Fibroblast of upper back skin (primary cell): ENCODE results near the gene MRPS18A.
"Not testable (repeated sequence)": the region's sequence is repeated elsewhere in the genome, so short reads cannot be mapped to it uniquely, and the experiment has no call there.

ENCODE experiments used
- DNase-seq: peaks from one replicate; pipeline ENCODE4 v3.0.0-alpha.2; 2013

Gene MRPS18A

DNA sequence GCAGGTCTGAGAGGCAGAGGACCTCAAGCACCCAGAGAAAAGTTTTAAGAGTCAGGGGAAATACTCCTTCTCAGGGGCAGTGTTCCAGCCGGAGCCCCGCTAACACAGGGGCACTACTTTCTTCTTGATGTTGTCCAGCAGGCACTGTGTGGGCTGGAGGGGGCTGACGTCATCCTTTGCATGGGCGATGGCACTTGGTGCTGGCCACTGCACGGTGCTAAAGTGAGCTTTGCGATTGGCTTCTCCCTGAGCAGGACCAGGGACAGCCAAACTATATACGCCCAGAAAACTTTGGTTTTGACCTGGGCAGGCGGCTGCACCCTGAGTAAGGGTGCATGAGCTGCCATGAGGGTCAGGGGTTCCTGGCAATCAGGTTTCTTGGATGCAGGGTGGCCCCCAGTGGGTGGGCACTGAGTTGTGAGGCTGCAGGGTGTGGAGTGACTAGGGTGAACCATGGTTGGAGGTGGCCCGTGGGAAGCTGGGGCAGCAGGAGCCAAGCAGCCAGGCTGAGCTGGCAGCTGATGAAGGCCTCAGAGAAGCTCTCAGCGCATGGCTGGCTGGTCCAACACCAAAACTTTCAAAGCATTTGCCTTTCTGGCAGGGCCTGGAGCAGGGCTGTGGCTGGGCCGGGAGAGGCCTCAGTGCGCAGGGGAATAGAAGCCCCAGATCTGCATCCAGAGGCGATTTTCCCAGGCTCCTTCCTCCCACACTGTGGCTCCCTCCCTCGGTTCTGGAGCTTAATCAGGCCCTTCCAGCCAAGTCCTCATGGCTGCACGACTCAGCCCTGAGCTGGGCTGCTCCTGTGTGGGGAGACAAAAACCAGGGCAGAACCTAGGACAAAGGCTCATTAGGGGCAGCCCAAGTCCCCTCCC lies 18.3 kb downstream of the MRPS18A start:
- peak; percentile 24 for DNase-seq

- peak; percentile 62 for DNase-seq
Measured at GRCh38 chr6:43668151-43669028, 19.2 kb downstream of the MRPS18A start.

GRCh38 chr6:43667245-43668150 lies 20.1 kb downstream of the MRPS18A start:
- peak; percentile 66 for DNase-seq

GRCh38 chr6:43666196-43666920 lies 21.2 kb downstream of the MRPS18A start:
- DNase-seq: no peak

DNA sequence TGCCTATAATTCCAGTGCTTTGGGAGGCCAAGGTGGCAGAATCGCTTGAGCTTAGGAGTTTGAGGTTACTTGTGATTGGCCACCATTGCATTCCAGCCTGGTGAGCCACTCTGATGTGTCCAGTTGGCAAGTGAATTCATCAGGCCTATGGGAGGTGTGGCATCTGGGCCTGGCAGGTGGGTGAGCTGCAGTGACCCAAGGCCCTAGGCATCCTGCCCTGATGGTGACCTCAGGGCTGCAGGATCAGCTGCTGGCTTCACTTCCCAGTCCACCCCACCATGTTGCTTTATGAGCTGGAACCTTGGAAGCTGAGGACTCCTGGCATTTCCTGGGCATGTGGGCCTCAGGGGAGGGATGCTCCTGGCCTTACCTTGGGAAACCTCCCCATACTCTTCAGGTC lies 22.2 kb downstream of the MRPS18A start:
- no peak for DNase-seq

- not testable (repeated sequence) for DNase-seq
Measured at GRCh38 chr6:43662948-43663347, 24.6 kb downstream of the MRPS18A start.

- DNase-seq: no peak
Measured at GRCh38 chr6:43658161-43658560, 29.4 kb downstream of the MRPS18A start.

DNA sequence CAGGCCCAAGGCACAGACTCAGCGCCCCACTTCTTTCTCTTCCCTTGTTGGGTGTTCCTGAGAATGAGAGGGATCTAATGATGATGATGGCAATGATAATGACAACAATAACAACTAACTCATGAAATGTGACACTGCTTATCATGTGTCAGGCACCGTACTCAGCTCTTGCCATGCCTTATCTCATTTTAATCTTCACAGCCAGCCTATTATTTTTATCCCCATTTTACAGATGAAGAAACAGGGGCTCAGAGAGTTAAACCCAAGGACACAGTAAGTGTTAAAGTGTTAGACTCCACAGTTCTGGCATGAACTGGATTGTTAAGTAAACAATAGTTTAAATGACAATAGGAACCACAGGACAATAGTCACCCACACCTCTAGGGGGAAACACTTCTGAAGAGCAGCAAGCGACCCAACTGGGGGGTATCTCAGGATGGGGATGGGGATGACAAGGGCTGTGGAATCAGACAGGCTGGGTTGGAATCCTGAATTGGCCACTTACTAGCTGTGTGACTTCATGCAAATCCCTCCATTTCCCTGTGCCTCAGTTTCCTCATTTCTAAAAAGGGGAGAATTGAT lies 30.3 kb downstream of the MRPS18A start:
- DNase-seq: no peak

- DNase-seq: not testable (repeated sequence)
Measured at GRCh38 chr6:43652822-43653221, 34.8 kb downstream of the MRPS18A start.

DNA sequence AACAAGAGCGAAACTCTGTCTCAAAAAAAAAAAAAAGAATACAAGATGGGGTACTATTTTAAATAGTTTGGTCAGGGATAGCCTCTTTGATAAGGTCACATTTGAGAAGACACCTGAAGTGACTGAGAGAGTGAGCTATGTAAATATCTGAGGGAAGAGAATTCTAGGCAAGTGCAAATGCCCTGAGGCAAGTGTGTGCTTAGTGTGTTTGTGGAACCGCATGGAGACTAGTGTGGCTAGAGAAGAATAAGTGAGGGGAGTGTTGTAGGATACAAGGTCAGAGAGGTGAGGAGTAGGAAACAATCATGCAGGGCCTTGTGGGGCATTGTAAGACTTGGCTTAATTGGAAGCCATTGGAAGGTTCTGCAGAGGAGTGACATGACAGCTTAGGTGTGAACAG lies 39.3 kb downstream of the MRPS18A start:
- DNase-seq: no peak

DNA sequence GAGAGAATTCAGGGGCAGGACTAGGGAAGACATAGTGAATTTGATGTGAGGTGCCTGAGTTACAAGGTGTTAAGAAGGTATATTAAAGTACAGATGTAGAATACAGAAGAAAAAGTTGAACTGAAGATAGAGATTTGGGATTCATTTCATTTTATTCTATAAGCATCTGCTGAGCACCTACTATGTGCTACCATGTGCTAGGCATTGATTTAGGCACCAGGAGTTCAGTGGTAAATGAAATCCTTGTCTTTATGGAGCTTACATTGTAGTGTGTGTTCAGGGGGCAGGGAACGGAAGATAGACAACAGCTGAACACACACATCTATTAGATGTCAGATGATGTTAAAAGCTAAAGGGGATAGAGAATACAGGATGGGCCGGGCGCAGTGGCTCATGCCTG lies 40.0 kb downstream of the MRPS18A start:
- no peak for DNase-seq

GRCh38 chr6:43645613-43645964 lies 42.0 kb downstream of the MRPS18A start:
- DNase-seq: no peak

GRCh38 chr6:43644940-43645612 lies 42.5 kb downstream of the MRPS18A start, which contains the start of gene RSPH9:
TSS of gene RSPH9 (plus strand) at chr6:43645036. CDS start at chr6:43645099, 63 bp downstream.
- DNase-seq: peak; percentile 54

- DNase-seq: no peak
Measured at GRCh38 chr6:43639984-43640800, 47.4 kb downstream of the MRPS18A start.

DNA sequence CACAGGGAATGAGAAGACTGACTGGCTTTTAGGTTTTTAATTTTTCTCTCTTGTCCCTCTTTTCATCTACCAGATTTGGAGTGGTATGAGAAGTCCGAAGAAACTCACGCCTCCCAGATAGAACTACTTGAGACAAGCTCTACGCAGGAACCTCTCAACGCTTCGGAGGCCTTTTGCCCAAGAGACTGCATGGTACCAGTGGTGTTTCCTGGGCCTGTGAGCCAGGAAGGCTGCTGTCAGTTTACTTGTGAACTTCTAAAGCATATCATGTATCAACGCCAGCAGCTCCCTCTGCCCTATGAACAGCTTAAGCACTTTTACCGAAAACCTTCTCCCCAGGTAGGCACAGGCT lies 51.3 kb downstream of the MRPS18A start:
- DNase-seq: no peak

GRCh38 chr6:43635387-43636307 lies 51.9 kb downstream of the MRPS18A start, which contains the start of gene MAD2L1BP:
TSS of gene MAD2L1BP (plus strand) at chr6:43635840. CDS start at chr6:43635876, 36 bp downstream.
- peak; percentile 76 for DNase-seq

DNA sequence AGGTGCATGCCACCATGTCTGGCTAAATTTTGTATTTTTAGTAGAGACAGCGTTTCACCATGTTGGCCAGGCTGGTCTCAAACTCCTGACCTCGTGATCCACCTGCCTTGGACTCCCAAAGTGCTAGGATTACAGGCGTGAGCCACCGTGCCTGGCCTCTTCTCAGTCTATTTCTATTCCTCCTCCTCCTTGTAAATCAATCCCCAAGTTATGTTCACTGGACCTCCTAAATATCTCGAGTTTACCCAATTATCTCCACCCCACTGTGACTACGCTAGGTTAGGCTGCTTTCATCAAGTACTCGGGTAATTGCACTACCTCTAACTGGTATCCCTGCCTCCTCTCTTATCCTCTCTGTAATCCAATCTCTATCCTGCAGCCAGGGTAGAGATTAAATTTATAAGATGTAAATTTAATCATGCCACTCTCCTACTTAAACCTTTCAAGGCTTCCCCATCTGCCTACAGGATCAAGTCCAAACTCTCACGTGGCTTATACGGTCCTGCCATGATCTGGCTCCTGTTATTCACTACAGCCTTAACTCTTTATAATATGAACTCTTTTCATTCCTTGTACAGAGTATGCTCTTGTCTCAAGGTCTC lies 52.8 kb downstream of the MRPS18A start:
- DNase-seq: no peak

DNA sequence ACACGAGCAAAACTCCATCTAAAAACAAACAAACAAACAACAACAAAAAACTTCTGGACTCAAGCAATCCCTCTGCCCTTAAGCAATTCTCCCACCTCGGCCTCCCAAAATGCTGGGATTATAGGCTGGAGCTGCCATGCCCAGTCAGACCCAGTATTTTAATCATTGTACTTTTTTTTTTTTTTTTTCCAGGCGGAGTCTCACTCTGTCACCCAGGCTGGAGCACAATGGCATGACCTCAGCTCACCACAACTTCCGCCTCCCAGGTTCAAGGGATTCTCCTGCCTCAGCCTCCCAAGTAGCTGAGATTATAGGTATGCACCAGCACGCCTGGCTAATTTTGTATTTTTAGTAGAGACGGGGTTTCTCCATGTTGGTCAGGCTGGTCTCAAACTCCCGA lies 54.6 kb downstream of the MRPS18A start:
- DNase-seq: not testable (repeated sequence)
